Stimulated activated CD4-positive, alpha-beta T cell treated with anti-CD3 and anti-CD28 coated beads, TNF-alpha, amount 100 ng/mL, for 4 hours (primary cell): ENCODE data around the gene TFDP1.
A peak's percentile ranks its signal among the peaks of the same experiment; 100 is the strongest.
"Not testable (repeated sequence)": the region's sequence is repeated elsewhere in the genome, so short reads cannot be mapped to it uniquely, and the experiment has no call there.

Experiments
- DNase-seq, 3 experiments: peaks; one replicate each; pipeline ENCODE4 v3.0.0-alpha.2; 2020; ENCODE audit warnings: low read depth in 3 of 3

Gene TFDP1

DNA sequence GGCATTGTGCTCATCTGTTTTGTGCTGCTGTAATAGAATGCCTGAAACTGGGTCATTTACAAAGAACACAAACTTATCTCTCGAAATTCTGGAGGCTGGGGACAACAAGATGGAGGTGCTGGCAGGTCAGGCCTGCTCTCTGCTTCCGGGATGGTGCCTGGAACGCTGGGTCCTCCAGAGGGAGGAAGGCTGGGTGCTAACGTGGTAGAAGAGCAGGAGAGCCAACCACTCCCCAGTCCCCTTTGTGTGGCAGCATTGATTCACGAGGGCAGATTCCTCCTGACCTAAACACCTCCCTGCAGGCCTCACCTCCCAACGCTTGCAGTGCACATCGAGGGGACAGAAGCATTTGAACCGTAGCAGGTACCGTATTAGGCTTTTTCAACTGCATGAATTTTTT is 34.1 kb upstream of the TFDP1 start:
- no peak for DNase-seq

DNA sequence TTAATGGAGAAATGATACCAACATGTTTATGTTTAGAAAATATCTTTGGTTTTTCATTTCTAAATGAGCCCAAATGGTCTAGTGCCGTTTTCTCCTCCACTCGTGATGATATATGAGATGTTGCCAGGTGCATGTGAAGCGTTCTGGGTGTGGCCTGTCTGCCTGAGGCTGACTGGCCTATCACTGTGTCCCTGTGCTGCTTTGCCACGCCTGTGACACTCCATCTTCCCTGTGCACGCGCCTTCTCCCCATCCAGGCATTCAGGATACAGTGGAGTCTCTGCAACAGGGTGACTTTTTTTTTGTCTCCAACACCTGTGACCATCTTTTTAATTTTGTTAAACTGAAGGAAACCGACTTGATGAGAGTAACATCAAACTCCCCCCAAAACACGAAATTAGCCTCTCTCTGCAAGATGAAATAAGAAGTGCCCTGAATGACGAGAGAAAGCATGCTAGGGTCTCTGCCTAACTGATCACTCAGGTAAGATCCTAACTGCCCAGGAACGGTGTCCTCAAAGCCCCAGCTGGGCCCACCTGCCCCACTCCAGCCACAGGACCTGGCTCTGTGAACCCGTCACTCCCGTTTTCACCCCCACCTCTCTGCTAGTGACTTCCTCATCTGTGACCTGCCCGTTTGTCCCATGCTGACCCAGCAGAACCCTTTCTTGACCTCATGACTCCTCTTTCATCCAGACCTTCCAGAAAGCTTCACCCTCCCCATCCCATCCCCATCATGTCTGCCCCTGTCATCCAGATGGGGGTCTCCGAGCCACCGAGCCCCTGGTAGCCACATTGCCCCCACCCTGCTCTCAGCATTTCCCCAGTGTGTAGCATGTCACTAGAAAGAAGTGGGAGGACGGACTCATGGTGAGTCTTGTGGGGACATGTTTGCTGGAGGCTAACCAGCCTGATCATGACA is 33.2 kb upstream of the TFDP1 start:
- DNase-seq = no peak

DNA sequence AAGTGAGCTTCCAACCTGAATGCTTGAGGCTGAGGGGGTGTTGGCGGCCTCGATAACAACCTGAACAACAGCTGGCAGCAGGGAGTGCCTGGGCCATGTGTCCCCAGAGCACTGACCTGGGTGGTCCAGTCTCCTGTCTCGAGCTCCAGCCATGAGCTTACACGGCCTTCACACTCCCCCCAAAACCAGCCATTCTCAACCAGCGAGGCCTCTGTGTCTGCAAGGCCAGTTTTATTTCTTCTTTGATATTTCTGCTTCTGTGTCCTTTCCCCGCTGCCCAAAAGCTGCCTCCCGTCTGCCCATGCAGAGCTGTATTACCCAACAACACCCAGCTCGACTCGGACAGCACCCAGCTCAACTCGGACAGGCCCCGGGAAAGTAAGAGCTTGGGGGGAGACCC is 32.5 kb upstream of the TFDP1 start:
- no peak for DNase-seq

DNA sequence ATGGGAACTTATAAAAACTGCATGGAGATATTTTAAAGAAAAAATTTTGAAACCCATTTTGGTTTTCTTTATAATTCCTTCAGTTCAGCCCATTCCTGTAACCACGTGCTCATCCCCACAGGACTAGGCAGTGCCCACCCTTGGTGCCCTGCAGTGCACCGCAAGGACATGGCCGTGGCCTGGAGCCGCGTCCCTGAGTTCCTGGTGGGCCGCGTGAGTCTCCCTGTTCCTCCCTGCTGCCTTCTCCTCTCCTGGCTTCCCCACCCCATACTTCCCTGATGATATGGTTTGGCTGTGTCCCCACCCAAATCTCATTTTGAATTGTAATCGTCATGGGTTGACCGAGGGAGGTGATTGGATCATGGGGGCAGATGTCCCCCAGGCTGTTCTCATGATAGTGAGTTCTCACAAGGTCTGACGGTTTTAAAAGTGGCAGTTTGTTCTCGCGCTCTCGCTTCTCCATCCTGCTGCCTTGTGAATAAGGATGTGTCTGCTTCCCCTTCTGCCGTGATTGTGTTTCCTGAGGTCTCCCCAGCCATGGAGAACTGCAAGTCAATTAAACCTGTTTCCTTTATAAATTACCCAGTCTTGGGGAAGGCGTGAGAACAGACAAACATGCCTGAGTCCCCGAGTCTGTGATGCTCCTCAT is 31.6 kb upstream of the TFDP1 start:
- no peak for DNase-seq

DNA sequence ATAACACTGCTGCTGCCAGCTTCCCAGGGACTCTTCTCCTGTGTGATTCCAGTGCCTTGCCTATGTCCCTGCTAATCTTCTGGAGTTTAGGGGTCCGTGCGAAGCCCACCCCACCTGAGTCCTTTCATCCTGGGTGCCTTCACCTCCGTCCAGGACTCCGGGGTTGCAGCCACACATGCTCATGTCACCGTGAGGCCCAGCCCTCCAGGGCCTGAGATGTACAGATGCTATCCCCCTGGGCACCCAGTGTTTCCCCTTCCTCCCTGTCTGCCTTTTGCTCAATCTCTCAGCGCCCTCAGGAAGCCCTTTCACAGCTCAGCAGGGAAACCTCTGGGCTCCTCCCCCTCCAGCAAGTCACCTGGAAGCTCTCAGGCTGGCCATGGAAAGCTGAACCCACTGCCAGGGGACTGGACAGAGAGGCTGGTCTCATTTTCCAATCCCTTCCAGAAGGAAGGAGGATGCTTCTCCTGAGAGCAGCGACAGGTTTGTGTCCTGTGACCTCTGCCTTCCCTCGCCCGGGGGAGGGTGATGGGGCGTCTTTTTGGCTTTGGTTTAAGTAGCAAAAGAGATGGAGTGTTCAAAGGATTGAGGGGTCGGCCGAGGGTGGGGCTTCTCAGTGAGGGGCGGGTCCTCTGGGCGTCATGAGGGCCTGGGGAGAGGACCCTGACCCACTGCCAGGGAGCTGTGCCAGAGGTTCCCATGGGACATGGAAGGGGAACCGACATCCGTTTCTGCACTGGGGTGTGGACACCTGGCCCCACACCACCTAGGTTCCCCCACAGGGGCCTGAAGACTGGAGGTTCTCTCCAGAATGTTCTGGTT is 30.8 kb upstream of the TFDP1 start:
- no peak for DNase-seq

DNA sequence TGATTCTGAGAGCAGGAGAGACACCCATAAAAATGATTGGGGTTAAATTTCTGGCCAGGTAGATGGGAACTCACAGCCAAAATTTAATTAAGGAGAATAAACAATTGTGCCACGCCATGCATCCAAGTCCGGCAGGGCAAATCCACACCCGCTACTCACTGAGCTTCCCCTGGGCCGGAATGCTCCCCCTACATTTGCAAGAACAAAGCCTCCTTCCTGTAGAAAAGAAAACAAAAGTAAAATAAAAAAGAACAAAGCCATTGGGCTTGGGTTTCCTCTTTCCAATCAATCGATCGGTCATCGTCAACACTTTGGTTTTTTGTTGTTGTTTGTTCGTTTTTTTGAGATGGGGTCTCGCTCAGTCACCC is 30.2 kb upstream of the TFDP1 start:
- no peak for DNase-seq

DNA sequence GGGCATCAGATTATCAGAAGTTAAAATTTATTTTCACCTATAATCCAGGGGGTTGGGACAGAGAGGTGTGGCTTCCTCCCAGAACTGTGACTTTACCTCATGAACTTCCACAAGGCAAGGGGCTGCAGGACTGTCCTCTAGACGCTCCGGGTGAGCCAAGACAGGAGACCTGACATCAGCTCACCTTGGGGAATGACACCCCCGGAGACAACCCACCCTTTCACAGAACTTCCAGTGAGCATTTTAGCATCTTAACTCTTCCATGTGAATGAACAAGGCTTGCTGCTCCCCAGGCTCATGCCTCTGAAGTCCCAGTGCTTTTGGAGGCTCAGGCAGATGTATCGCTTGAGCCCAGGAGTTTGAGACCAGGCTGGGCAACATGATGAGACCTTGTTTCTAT is 29.4 kb upstream of the TFDP1 start:
- DNase-seq = no peak

DNA sequence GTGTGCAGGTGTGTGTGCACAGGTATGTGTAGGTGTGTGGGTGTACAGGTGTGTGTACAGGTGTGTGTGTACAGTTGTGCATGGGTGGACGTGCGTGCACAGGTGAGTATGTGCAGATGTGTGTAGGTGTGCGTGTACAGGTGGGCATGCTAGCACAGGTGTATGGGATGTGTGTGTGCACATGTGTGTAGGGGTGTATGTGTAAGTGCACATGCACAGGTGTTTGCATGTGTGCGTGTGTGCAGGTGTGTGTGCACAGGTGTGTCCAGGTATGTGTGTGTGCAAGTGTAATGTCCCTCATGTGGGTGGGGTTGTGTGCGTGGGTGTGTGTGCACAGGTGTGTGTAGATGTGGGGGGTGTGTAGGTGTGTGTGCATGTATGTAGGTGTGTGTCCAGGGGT is 27.5 kb upstream of the TFDP1 start:
- no peak for DNase-seq

DNA sequence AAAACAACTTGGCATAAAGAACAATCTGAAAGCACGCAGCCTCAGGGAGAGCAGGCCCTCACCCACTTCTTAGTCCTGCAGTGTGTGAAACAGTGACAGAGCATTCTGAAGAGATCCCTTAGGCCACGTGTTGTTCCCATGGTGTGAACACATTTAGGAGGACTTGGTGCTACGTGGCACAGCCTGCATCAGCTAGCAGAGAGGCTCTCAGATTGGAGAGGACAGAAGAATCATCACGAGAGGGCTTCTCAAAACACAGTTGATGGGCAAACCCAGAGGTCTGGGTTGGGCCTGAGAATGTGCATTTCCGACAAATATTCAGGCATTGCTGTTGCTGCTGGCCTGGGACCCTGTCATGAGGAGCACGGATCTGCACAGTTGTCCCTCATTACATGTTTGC is 26.1 kb upstream of the TFDP1 start:
- no peak for DNase-seq

DNA sequence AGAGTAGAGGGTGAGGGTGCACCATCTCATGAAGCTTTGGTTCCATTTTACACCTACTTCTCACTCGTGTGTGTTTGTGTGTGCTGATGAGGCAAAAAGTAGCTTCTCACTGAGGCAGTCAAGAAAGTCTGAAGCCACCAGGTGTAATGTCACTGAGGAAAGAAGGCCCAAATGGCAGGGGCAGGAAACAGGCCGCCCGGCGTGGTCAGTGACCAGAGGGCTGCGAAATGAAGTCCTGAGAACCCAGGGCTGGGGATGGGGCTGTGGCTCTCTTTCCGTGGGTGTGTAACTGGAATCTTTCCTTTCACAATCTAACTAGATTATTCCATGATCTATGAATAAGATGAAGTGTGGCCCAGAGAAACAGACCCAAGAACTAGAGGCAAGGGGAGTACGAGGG is 25.5 kb upstream of the TFDP1 start:
- DNase-seq = no peak

DNA sequence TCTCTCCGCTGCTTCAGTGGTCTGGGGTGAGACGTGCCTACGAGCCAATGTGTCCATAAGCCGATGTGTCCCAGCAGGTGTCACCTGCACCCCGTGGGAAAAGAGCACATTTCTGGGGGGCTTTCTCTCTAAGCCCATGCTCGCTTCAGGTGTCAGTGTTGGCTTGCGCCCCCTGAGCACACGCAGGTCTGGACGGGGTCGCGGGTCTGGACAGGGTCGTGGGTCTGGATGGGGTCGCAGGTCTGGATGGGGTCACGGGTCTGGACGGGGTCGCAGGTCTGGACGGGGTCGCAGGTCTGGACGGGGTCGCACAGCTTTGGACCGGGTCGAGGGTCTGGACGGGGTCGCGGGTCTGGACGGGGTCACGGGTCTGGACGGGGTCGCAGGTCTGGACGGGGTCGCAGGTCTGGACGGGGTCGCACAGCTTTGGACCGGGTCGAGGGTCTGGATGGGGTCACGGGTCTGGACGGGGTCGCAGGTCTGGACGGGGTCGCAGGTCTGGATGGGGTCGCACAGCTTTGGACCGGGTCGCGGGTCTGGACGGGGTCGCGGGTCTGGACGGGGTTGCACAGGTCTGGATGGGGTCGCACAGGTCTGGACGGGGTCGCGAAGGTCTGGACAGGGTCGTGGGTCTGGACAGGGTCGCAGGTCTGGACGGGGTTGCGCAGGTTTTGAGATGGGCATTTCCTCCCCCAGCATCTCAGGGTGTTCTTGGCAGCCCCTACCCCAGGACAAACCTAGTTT is 24.5 kb upstream of the TFDP1 start:
- DNase-seq = no peak

DNA sequence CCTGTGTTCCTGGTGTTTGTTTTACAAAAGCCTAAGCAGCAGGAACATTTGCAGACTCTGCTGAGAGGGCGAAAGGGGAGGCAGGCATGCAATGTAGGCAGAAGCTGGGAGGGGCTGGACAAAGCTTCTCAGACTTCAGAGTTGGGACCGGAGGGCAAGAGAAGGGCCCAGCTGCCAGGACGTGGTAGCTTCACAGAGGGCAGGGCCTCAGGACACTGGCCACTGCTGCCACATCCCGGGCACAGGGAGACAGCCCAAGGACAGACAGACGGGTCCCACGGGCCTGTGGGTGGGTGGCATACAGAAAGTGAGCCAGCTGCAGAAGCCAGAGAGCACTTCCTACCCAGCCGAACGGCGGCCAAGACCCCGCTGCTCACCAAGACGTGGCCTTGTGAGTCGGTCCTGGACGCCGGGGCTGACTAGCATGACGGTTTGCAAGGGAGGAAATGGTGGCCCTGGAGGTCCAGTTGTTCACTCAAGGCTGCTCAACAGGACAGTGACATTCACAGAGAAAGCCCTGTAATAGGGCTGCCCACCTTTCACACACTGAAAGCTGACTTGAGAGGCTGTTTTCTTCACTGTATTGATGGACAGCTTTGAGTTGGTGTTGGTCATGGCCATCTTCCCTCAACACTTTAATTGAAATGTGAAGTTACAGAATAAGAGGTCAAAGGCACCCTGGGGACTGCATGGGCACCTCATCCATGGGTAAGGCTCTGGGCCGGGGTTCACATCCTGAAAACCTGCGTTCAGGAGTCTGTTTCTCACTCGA is 23.7 kb upstream of the TFDP1 start:
- no peak for DNase-seq

DNA sequence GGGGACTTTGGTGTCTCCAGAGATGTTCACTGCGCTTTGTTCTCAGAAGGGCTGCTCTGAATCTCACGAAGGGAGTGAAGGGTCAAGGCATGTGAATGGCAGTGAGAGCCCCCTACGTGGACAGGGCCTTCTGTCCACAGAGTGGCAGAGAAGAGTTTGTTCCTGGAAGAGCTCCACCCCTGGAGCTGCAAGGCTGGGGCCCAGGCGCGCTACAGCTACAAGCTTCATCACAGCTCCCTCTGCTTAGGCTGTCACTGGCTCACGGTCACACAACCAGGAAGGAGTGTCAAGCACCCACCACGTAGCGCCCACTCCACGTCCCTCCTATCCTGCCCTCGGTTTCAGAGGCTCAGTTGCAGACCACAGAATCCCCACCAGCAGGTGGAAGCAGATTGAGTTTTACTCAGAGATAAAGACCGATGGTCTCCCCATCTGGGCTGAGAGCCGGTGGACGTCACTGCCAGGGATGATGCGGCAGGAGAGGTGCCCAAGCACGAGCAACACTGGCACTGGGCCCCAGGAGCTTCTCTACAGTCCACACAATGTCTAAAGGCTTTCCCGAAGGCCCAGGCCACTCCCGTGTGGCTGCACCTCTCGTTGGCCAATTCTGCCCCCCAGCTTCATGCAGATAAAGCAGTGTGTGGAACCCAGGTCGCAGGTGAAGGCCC is 23.0 kb upstream of the TFDP1 start:
- no peak for DNase-seq

DNA sequence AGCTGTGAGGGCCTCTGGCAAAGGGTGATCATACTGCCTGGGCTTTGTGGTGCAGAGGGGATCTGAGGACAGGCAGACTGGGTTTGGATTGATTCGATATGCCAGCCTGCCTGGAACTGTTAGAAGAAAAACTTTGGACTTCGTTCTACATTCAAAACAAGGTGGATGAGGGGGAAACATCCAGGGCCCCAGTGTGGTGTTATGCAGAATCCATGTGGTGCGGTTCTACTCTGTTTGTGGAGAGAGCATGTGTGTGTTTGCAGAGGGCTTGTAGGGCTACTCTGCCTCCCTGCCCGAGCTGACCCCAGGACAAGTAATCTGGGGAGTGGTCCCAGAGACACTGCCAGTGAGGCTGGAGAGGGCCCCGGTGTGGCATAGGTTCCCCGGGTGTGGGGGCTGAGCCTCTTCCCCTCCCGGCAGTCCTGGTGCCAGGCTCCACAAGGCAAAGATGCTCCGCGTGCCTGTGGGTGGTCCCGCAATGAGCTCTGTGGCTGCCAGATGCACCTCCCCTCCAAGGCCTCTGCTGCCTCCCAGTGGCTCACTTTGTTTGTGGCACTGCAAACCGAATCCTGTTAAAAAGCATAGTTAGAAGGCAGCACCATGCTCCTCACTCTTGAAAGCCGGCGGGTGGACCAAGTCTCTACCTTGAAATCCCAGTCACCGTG is 22.3 kb upstream of the TFDP1 start:
- DNase-seq = peak in 2 of 3 experiments; percentile 13 to 15

DNA sequence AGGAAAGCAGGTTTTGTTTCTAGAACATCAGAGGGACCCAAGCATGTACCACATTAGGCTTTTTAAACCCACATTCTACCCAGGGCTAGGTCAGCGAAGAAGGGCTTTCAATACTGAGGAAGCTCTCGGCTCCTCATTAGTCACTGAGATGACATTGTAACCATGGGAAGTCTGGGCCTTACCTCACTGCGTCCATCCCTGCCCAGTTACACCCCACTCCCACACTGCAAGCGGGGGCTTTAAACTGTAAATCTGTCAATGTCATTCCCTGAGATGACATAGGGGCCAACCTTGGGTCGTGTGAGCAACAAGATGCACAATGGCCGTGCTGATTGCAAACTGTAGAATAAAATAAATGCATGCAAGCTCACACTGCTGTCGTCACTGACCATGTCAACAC is 21.7 kb upstream of the TFDP1 start:
- no peak for DNase-seq

DNA sequence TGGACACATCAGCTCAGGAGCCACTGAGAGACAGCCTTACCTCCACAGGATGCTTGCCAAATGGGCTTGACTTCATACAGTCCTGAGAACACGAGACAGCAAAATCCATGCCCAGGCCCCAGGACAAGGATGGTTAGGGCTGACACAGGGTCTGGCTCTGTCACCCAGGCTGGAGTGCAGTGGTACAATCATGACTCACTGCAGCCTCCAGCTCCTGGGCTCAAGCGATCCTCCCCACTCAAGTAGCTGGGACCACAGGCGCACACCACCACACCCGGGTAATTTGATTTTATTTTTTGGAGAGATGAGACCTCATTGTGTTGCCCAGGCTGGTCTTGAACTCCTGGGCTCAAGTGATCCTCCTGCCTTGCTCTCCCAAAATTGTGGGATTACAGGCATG is 21.0 kb upstream of the TFDP1 start:
- DNase-seq = not testable (repeated sequence)

DNA sequence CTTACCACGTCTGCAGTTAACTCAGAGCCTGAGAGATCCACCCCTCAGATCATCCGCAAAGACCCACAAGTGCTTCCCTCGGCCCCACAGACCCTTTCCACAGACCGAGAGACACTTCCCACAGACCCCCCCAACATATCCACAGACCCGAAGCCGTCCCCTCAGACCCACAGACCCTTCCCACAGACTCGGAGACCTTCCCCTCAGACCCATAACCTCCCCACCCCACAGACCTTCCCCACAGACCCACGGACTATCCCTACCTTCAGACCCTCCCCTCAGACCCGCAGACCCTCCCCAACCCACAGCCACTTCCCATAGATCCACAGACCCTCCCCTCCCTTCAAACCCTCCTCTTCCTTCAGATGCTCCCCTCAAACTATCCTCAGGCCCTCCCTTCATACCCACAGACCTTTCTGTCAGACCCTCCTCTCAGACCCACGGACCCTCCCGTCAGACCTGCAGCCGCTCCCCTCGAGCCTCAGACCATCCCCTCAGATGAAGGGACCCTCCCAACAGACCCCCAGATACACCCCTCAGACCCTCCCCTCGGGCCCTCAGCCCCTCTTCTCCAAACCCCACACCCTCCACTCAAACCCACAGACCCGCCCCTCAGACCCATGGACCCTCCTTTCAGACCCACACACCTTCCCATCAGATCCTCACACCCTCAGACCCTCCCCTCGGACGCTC is 20.1 kb upstream of the TFDP1 start:
- DNase-seq = no peak

DNA sequence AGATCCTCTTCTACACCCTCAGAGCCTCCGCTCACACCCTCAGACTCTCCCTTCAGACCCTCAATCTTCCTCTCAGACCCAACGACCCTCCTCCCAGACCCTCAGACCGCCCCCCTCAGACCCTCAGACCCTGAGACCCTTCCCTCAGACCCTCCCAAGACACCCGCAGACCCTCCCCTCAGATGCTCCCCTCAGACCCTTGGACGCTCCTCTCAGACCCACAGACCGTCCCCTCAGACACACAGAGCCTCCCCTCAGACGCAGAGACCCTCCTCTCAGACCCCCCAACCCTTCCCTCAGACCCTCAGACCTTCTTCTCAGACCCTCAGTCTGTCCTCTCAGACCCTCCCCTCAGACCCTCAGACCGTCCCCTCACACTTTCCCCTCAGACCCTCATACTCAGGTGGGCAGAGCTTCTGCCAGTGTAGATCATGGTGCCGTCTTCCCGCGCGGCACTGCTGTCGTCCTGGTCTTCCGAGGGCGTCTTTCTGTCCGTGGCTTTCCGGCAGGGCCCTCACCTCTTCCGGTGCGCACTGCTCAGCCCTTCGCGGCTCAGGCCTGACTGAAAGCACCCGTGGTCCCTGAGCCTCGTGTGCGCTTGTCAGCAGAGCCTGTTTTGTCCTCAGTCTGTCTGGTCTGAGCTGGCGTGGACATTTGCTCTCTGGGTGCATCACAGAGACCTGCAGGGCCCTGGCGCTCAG is 18.9 kb upstream of the TFDP1 start:
- no peak for DNase-seq

DNA sequence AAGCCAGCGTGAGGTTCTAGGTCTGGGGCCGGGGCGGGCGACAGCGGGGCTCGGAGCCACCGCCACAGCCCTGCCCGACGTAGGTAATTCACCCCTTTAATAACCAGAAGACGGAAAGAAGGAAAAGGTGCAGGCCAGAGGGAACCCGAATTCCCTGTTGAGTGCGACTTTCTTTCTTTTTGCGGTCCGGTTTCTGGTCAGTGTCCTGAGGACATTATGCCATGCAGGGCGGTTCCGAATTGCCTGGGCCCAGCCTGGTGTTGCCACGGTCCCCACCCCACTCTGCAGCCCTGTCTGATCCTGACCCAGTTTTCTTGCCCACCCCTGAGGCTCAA is 18.4 kb upstream of the TFDP1 start:
- DNase-seq = no peak
